Neural crest cell (in vitro differentiated cells): ENCODE data around the gene CDCA7. TPM values are rescaled to one million over a fixed set of nuclear protein-coding genes. Genes with fewer than 3 reads are reported as not detected.

Experiments used
- DNase-seq: peaks from one replicate; pipeline ENCODE4 v3.0.0; 2021; ENCODE audit warnings: low read depth, mixed read lengths, low spot score
- H3K27ac Mint-ChIP-seq: one replicate; pipeline ENCODE4 v1.8.0; 2021; ENCODE audit warnings: mild to moderate bottlenecking, mixed read lengths; ENCODE audit not compliant: unreplicated experiment
- H3K27me3 Mint-ChIP-seq: 2 replicates; pipeline ENCODE4 v1.8.0; 2021; ENCODE audit warnings: low read depth, mild to moderate bottlenecking, mixed read lengths
- H3K36me3 Mint-ChIP-seq: 2 replicates; pipeline ENCODE4 v1.8.0; 2021; ENCODE audit warnings: low read depth, mild to moderate bottlenecking, mixed read lengths
- H3K4me1 Mint-ChIP-seq: 2 replicates; pipeline ENCODE4 v1.8.0; 2021; ENCODE audit warnings: mixed read lengths
- H3K4me3 Mint-ChIP-seq: one replicate; pipeline ENCODE4 v1.8.0; 2021; ENCODE audit warnings: mild to moderate bottlenecking, mixed read lengths
- H3K9me3 Mint-ChIP-seq: 2 replicates; pipeline ENCODE4 v1.8.0; 2021; ENCODE audit warnings: mixed read lengths
- CTCF ChIP-seq: fragments of 200-600 bp; sonication (generic); conservative IDR thresholded peaks from 2 replicates; pipeline ENCODE4 v1.5.0; 2021; ENCODE audit warnings: antibody characterized with exemption, mild to moderate bottlenecking
- total RNA-seq: library from RNA; stranded (reverse); gene quantifications from 2 replicates; pipeline ENCODE4 v1.2.1, GENCODE V29; 2021

The CDCA7 gene
- total RNA-seq, 1 donor from 2014 or later, result 82.5 TPM

- Mint-ChIP-seq H3K27me3 (peaks cover 14% of the 10 kb centered on the region), H3K36me3 (no peaks in the 10 kb centered on the region), H3K4me1 (peaks cover 11% of the 10 kb centered on the region), H3K4me3 (no peak overlapping the region), H3K27ac (no peak overlapping the region), H3K9me3 (no peaks in the 10 kb centered on the region)
- TF ChIP-seq CTCF, result no peak
- no peak for DNase-seq
Observed at GRCh38 chr2:173395567-173396351, 41.1 kb downstream of the CDCA7 start.

- H3K27ac Mint-ChIP-seq, result no peak overlapping the region
- TF ChIP-seq CTCF, result no peak
- no peak for DNase-seq
- H3K27me3 Mint-ChIP-seq, result peaks cover 31% of the 10 kb centered on the region
- no peaks in the 10 kb centered on the region for H3K9me3 Mint-ChIP-seq
- H3K36me3 Mint-ChIP-seq, result no peaks in the 10 kb centered on the region
- peaks cover 21% of the 10 kb centered on the region for H3K4me1 Mint-ChIP-seq
- H3K4me3 Mint-ChIP-seq, result no peak overlapping the region
Observed at GRCh38 chr2:173397539-173397938, 42.9 kb downstream of the CDCA7 start.

- Mint-ChIP-seq H3K9me3 (no peaks in the 10 kb centered on the region), H3K36me3 (no peaks in the 10 kb centered on the region), H3K27ac (no peak overlapping the region), H3K4me1 (peaks cover 22% of the 10 kb centered on the region), H3K4me3 (no peak overlapping the region), H3K27me3 (peaks cover 44% of the 10 kb centered on the region)
- no peak for TF ChIP-seq CTCF
- DNase-seq, result no peak
Observed at GRCh38 chr2:173399229-173399628, 44.6 kb downstream of the CDCA7 start.

DNA sequence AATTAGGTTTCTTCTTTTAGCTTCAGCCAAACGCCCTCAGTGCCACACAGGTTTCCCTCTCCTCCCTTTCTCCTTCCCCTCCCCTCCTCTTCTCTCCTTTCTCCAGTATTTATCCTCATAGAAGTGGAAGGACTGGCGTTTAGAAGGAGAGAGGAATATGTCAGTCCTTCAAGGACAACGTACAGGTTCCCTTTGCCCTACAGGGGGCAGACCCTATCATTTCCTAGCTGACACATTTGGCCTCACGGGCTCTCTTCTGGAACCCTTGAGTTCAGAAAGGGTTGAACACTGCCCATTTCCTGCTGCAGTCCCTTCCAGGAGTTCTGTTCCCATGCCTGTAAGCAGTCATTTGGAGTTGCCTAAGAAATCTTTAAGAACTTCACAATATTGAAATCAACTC is 46.1 kb downstream of the CDCA7 start:
- TF ChIP-seq CTCF, result peak; percentile 42
- Mint-ChIP-seq H3K27ac (no peak overlapping the region), H3K4me1 (peaks cover 17% of the 10 kb centered on the region), H3K36me3 (no peaks in the 10 kb centered on the region), H3K9me3 (no peaks in the 10 kb centered on the region), H3K4me3 (no peak overlapping the region), H3K27me3 (peaks cover 52% of the 10 kb centered on the region)
- no peak for DNase-seq

DNA sequence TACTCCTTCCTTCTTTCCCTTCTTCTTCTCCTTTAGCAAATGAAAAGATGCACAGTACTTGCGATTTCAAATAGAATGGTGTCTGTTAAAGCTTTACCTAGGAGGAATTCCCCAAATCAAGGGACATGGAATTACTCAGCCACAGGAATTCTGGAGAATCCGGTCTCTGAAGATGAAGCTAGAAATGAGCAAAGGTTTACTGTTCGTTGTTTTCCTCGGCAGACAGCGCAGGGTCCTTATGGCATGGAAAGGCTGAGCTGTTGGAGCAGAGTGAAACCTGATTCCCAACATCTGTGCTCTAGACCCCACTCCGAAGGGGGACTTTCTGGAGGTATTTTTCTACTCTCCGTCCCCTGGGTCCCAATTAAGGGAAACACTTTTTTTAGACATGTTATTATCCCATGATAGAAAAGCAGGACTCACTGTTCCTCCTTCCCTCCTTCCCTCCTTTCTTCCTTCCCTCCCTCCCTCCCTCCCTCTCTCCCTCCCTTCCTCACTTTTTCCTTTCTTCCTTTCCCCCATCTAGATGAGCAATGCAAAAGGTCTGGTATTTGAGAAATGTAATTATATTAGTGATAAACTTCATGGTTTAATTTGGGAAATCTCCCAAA is 47.1 kb downstream of the CDCA7 start:
- Mint-ChIP-seq H3K27me3 (peaks cover 52% of the 10 kb centered on the region), H3K4me1 (peaks cover 17% of the 10 kb centered on the region), H3K9me3 (no peaks in the 10 kb centered on the region), H3K27ac (no peak overlapping the region), H3K4me3 (peak overlapping the region; percentile 62), H3K36me3 (no peaks in the 10 kb centered on the region)
- no peak for DNase-seq
- TF ChIP-seq CTCF, result no peak
